ENCODE data around the gene STYX. TPM values are rescaled to one million over a fixed set of nuclear protein-coding genes. Genes with fewer than 3 reads are reported as not detected.
"Not testable (repeated sequence)": the region's sequence is repeated elsewhere in the genome, so short reads cannot be mapped to it uniquely, and the experiment has no call there.

Gene STYX
- total RNA-seq, 1 experiment from 2014 or later: 24.0 TPM

DNA sequence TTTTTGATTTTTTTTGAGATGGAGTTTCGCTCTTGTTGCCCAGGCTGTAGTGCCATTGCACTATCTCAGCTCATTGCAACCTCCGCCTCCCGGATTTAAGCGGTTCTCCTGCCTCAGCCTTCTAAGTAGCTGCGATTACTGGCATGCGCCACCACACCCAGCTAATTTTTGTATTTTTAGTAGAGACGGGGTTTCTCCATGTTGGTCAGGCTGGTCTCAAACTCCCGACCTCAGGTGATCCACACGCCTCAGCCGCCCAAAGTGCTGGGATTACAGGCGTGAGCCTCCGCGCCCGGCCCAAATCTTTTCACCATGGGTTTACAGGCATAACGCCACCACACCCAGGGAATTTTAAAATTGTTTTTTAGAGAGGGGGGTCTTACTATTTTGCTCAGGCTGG, 931 bp upstream of the STYX start:
- H4K20me1 ChIP-seq (ENCODE audit: control insufficient read depth, insufficient read depth, insufficient read length); H4K8ac ChIP-seq (replicated peaks; ENCODE audit: insufficient read length, low read depth, low read length); H2BK12ac ChIP-seq (ENCODE audit: insufficient read length, low read depth, low read length); H3K9me3 Mint-ChIP-seq; H3K56ac ChIP-seq (ENCODE audit: insufficient read length, low read depth, low read length); H2BK120ac ChIP-seq (ENCODE audit: low read depth, low read length, poor library complexity, severe bottlenecking); H3T11ph ChIP-seq (ENCODE audit: low read length); H3K79me2 ChIP-seq (ENCODE audit: insufficient read depth, low read length); H3K27me3 Mint-ChIP-seq (ENCODE audit: low read depth); H3K4ac ChIP-seq (ENCODE audit: low read depth, low read length); H2AFZ ChIP-seq (ENCODE audit: low read length); H3K18ac ChIP-seq (ENCODE audit: insufficient read length, low read depth, low read length); H2AK5ac ChIP-seq (ENCODE audit: insufficient read length, low read length); H3K9ac ChIP-seq (ENCODE audit: extremely low read depth, insufficient read length, low read length); H3K14ac ChIP-seq (ENCODE audit: insufficient read depth, low read length); H3K23ac ChIP-seq (ENCODE audit: insufficient read length, low read depth, low read length); H2BK15ac ChIP-seq (ENCODE audit: low read depth, low read length); H3K79me1 ChIP-seq (ENCODE audit: insufficient read depth, low read depth, low read length, poor library complexity, severe bottlenecking); H3K27ac ChIP-seq (ENCODE audit: insufficient read length, low read depth, low read length); H3K4me2 ChIP-seq (ENCODE audit: insufficient read depth, insufficient read length, low read length); H3K9me3 ChIP-seq (ENCODE audit: control insufficient read depth, low read depth, low read length); H3K4me1 ChIP-seq (ENCODE audit: insufficient read depth, low read length); H4K5ac ChIP-seq (ENCODE audit: insufficient read length, low read depth, low read length); H4K91ac ChIP-seq (ENCODE audit: insufficient read length, low read depth, low read length); H3K27me3 ChIP-seq (ENCODE audit: insufficient read depth, low read length); H3K23me2 ChIP-seq (ENCODE audit: insufficient read length, low read depth, low read length, poor library complexity, severe bottlenecking); H2BK20ac ChIP-seq (ENCODE audit: low read depth, low read length, poor library complexity, severe bottlenecking); H2BK5ac ChIP-seq (ENCODE audit: insufficient read length, low read length): not testable (repeated sequence)
- H3K4me3 Mint-ChIP-seq: peak overlapping the region; percentile 50 to 68; a peak in 3 of 5 replicates
- peaks cover 19 to 56% (median 37%) of the 10 kb centered on the region in 3 experiments; a peak in 6 of 7 replicates for H3K36me3 Mint-ChIP-seq (ENCODE audit: insufficient read depth in 1 of 3, low read depth in 3 of 3)
- peaks cover 15 to 36% of the 10 kb centered on the region in 2 experiments for H3K4me1 Mint-ChIP-seq
- peak; percentile 30 for DNase-seq
- no CpG with 5 or more reads among the region's 15 CpGs for WGBS (ENCODE audit: extremely low coverage, insufficient read length, low lambda C conversion rate)
- H3K27ac Mint-ChIP-seq: peak overlapping the region; percentile 91 to 96 (median 96); a peak in 5 of 7 replicates

All from H9 (cell line).